ENCODE results near the gene ZP2. TPM values are rescaled to one million over a fixed set of nuclear protein-coding genes. Genes with fewer than 3 reads are reported as not detected.

ZP2 gene
- total and polyA plus RNA-seq, 9 donors = 0.36 to 1.1 (median 0.37) TPM; not detected in 6

DNA sequence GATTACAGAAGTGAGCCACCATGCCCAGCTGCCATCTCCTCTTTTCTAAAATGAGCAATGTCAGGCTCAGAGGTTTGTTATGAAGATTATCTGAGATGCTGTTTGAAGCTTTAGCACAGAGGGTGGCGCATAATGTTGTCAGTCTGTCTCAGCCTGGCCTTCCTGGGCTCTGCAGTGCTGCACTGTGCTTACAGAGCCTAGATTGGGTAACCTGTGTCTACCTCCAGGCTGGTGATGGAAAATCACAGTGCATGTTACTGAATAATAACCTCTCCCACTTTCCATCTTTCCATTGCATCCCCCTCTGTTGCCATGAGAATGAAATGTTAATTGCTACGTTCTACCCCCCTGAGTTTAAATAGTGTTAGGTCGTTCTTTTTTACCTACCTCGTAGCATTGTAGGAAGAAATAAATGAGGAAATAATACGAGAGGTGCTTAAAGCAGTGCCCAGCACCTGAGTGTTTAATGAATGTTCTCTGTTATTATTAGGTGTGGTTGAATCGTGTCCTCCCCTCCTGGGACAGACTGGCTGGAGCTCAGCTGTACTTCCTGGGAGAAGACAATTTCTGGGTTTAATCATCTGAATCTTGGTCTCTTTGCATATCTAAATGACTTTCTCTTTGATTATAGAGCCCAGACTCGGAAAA, 46.7 kb downstream of the ZP2 start:
- TF ChIP-seq, protein P1, sequence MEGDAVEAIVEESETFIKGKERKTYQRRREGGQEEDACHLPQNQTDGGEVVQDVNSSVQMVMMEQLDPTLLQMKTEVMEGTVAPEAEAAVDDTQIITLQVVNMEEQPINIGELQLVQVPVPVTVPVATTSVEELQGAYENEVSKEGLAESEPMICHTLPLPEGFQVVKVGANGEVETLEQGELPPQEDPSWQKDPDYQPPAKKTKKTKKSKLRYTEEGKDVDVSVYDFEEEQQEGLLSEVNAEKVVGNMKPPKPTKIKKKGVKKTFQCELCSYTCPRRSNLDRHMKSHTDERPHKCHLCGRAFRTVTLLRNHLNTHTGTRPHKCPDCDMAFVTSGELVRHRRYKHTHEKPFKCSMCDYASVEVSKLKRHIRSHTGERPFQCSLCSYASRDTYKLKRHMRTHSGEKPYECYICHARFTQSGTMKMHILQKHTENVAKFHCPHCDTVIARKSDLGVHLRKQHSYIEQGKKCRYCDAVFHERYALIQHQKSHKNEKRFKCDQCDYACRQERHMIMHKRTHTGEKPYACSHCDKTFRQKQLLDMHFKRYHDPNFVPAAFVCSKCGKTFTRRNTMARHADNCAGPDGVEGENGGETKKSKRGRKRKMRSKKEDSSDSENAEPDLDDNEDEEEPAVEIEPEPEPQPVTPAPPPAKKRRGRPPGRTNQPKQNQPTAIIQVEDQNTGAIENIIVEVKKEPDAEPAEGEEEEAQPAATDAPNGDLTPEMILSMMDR (IDR thresholded peaks at IDR 0.05) = no peak
- TF ChIP-seq POLR2A (IDR thresholded peaks at IDR 0.05) = no peak
- WGBS, 3 donors = 96 to 98% (median 96%) methylated on average over 7 of the region's 7 CpGs
- DNase-seq = no peak
- H3K9me3 ChIP-seq = no peaks in the 10 kb centered on the region
- H3K27ac ChIP-seq = no peak overlapping the region
- H3K4me1 ChIP-seq (ENCODE audit: insufficient read depth) = peaks cover 13% of the 10 kb centered on the region
- H3K27me3 ChIP-seq = no peaks in the 10 kb centered on the region
- no peak overlapping the region for H3K4me3 ChIP-seq
- no peaks in the 10 kb centered on the region for H3K36me3 ChIP-seq
- intact Hi-C loops (cut with DNase I) = no loop called here

DNA sequence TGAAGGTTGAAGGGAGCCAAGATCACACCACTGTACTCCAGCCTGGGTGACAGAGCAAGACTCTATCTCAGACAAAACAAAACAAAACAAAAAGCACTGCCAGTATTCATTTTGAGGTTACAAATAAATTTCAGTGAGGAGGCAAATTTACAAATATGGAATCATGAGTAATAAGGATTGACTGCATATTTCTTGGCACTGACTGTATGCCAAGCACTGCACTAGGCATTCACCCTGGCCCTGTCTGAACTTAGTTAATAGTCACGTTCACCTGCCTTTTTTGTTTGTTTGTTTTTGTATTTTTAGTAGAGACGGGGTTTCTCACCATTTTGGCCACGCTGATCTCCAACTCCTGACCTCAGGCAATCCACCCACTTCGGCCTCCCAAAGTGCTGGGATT, 47.8 kb downstream of the ZP2 start:
- Histone ChIP-seq H3K36me3 (no peaks in the 10 kb centered on the region), H3K27ac (no peak overlapping the region), H3K27me3 (no peaks in the 10 kb centered on the region), H3K9me3 (no peaks in the 10 kb centered on the region), H3K4me1 (ENCODE audit: insufficient read depth) (peaks cover 11% of the 10 kb centered on the region), H3K4me3 (no peak overlapping the region)
- TF ChIP-seq POLR2A (IDR thresholded peaks at IDR 0.05) (no peak), EP300 (IDR thresholded peaks at IDR 0.05) (no peak)
- TF ChIP-seq, protein P1 (IDR thresholded peaks at IDR 0.05) = no peak
- no peak for DNase-seq
- intact Hi-C loops (cut with DNase I) = no loop called here
- WGBS, 3 donors = 73 to 88% (median 74%) methylated on average over 4 of the region's 4 CpGs

DNA sequence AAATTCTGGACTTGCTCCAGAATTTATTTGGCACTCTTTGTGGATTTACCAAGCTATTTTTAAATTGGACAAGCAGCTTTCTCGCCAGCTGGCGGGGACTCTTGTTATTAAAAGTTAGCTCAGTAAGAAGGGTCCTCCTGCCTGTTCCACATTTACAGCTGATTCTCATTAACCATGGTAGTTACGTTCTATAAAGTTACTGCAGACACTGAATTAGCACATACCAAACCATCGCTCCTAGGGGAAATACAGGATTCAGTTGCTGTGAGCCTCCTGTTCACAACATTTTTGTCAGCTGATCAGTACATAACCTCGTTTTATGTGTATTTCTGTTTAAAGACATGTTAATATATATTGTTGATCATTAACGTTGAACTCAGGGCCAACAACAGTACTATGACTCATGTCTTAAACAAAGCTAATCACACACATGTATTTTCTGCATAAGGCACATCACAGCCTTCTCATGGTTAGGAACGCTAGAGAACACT, 48.7 kb downstream of the ZP2 start:
- Histone ChIP-seq H3K36me3 (no peaks in the 10 kb centered on the region), H3K27me3 (no peaks in the 10 kb centered on the region), H3K27ac (peak overlapping the region in 1 of 2 donors; percentile 1), H3K9me3 (no peaks in the 10 kb centered on the region), H3K4me1 (ENCODE audit: insufficient read depth) (peaks cover 13% of the 10 kb centered on the region), H3K4me3 (no peak overlapping the region)
- DNase-seq = peak; percentile 60 to 85 (median 78)
- WGBS, 3 donors = 6 to 12% (median 10%) methylated on average over 7 of the region's 7 CpGs
- intact Hi-C loops (cut with DNase I) = no loop called here
- TF ChIP-seq, protein P1 (IDR thresholded peaks at IDR 0.05) = no peak
- TF ChIP-seq EP300 (IDR thresholded peaks at IDR 0.05) = no peak
- no peak for TF ChIP-seq POLR2A (IDR thresholded peaks at IDR 0.05)

DNA sequence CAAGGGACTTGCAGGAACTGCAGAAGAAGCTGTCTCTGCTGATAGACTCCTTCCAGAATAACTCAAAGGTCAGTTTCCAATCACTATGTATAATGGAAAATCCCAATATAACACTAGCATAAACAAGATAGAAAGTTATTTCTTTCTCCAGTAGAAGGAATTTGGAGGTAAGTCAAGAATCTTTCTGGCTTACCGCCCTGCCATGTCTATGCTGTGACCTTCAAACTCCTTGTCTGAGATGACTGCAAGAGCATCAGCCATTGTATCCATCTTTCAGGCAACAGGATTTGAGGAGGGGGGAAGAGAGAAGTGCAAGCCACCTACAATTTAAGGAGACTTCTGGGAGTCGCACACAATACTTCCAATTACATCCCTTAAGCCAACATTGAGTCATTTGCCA, 50.2 kb downstream of the ZP2 start:
- peaks cover 17% of the 10 kb centered on the region for H3K4me1 ChIP-seq (ENCODE audit: insufficient read depth)
- DNase-seq = no peak
- no peaks in the 10 kb centered on the region for H3K36me3 ChIP-seq
- no peaks in the 10 kb centered on the region for H3K27me3 ChIP-seq
- H3K4me3 ChIP-seq = no peak overlapping the region
- intact Hi-C loops (cut with DNase I) = no loop called here
- 17 to 21% (median 18%) methylated on average over 2 of the region's 2 CpGs for WGBS, 3 donors
- H3K9me3 ChIP-seq = no peaks in the 10 kb centered on the region
- TF ChIP-seq POLR2A (IDR thresholded peaks at IDR 0.05) (no peak), EP300 (IDR thresholded peaks at IDR 0.05) (no peak)
- TF ChIP-seq, protein P1 (IDR thresholded peaks at IDR 0.05) = no peak
- no peak overlapping the region for H3K27ac ChIP-seq

All from ovary (tissue), 9 donors.